IMR-90 (cell line): Measurements from ENCODE around the gene OR2AG2. TPM values are rescaled to one million over a fixed set of nuclear protein-coding genes. Genes with fewer than 3 reads are reported as not detected.

ENCODE experiments used
- ATAC-seq: fragments of 200-7000 bp; cut with Tn5 transposase; 2 replicates; pipeline ENCODE4 v1.9.1; 2020; ENCODE audit warnings: low read depth, mild to moderate bottlenecking, moderate library complexity
- BruUV-seq: library from RNA; stranded (reverse); fragments of 400-500 nt; replicated peaks from 2 replicates; lab custom pipeline; 2021; lab: Mats Ljungman, UMichigan
- CTCF ChIA-PET: fragments of 300-600 bp; formaldehyde crosslinking; extraction: SDS; loops from one replicate; lab custom pipeline; 2021; ENCODE audit warnings: antibody characterized with exemption; lab: Yijun Ruan, JAX
- POLR2A ChIA-PET: fragments of 300-600 bp; sonication (Branson Sonifier 250); formaldehyde crosslinking; loops from one replicate; lab custom pipeline; 2022; ENCODE audit warnings: antibody characterized with exemption; ENCODE audit not compliant: unreplicated experiment; lab: Charles Lee
- DNase-seq: peaks from one replicate; pipeline ENCODE4 v3.0.0; 2013
- H2AFZ ChIP-seq: replicated peaks from 2 replicates; pipeline ENCODE3; 2013; ENCODE audit warnings: low read length, mild to moderate bottlenecking; ENCODE audit not compliant: poor library complexity
- H2AK5ac ChIP-seq: 2 replicates; pipeline ENCODE4 v1.6.1; 2013; ENCODE audit warnings: low read depth, low read length, inconsistent platforms
- H2AK9ac ChIP-seq: replicated peaks from 2 replicates; pipeline ENCODE3; 2013; ENCODE audit warnings: mild to moderate bottlenecking, low read depth, low read length, moderate library complexity; ENCODE audit not compliant: poor library complexity
- H2BK120ac ChIP-seq: 2 replicates; pipeline ENCODE4 v1.6.1; 2013; ENCODE audit warnings: low read depth, low read length, inconsistent platforms
- H2BK15ac ChIP-seq: 3 replicates; pipeline ENCODE4 v1.6.1; 2013; ENCODE audit warnings: low read depth, low read length, inconsistent platforms
- H2BK20ac ChIP-seq: 2 replicates; pipeline ENCODE4 v1.6.1; 2013; ENCODE audit warnings: low read depth, mild to moderate bottlenecking, inconsistent platforms, low read length, moderate library complexity
- H2BK5ac ChIP-seq: 2 replicates; pipeline ENCODE4 v1.6.1; 2013; ENCODE audit warnings: mild to moderate bottlenecking, low read depth, low read length, inconsistent platforms; ENCODE audit not compliant: poor library complexity, severe bottlenecking
- H3K14ac ChIP-seq: replicated peaks from 2 replicates; pipeline ENCODE4 v1.6.1; 2013; ENCODE audit warnings: low read depth, low read length, inconsistent platforms
- H3K18ac ChIP-seq: 2 replicates; pipeline ENCODE4 v1.6.1; 2013; ENCODE audit warnings: low read depth, low read length, control low read depth
- H3K23ac ChIP-seq: 2 replicates; pipeline ENCODE4 v1.6.1; 2013; ENCODE audit warnings: low read depth, low read length, inconsistent platforms
- H3K27ac ChIP-seq: 2 replicates; pipeline ENCODE4 v1.5.1; 2013; ENCODE audit warnings: mild to moderate bottlenecking, control low read depth, low read length; ENCODE audit not compliant: insufficient read depth
- H3K27me3 ChIP-seq: 2 replicates; pipeline ENCODE4 v1.6.1; 2013; ENCODE audit warnings: low read length; ENCODE audit not compliant: control insufficient read depth, insufficient read depth
- H3K36me3 ChIP-seq: 2 replicates; pipeline ENCODE4 v1.6.1; 2013; ENCODE audit warnings: low read length, mixed read lengths; ENCODE audit not compliant: control insufficient read depth, insufficient read depth
- H3K4ac ChIP-seq: 2 replicates; pipeline ENCODE4 v1.6.1; 2013; ENCODE audit warnings: low read depth, low read length, inconsistent platforms
- H3K4me1 ChIP-seq: 2 replicates; pipeline ENCODE4 v1.6.1; 2013; ENCODE audit warnings: low read length, mixed read lengths; ENCODE audit not compliant: control insufficient read depth, insufficient read depth
- H3K4me2 ChIP-seq: 2 replicates; pipeline ENCODE4 v1.6.1; 2013; ENCODE audit warnings: low read depth, mild to moderate bottlenecking, control low read depth, low read length, moderate library complexity
- H3K4me3 ChIP-seq: 2 replicates; pipeline ENCODE4 v1.5.1; 2013; ENCODE audit warnings: low read depth, mild to moderate bottlenecking, control low read depth, low read length, moderate library complexity; ENCODE audit not compliant: insufficient read depth
- H3K56ac ChIP-seq: 2 replicates; pipeline ENCODE4 v1.6.1; 2013; ENCODE audit warnings: low read length, inconsistent platforms; ENCODE audit not compliant: insufficient read depth; ENCODE audit errors: extremely low read depth
- H3K79me1 ChIP-seq, 2 experiments: 2 replicates each; pipeline ENCODE4 v1.6.1; 2013; ENCODE audit warnings: low read length in 2 of 2, inconsistent platforms in 1 of 2, low read depth in 1 of 2
- H3K9ac ChIP-seq: 2 replicates; pipeline ENCODE4 v1.6.1; 2013; ENCODE audit warnings: low read depth, low read length, control low read depth
- H3K9me1 ChIP-seq: 2 replicates; pipeline ENCODE4 v1.6.1; 2013; ENCODE audit warnings: low read length, inconsistent platforms; ENCODE audit not compliant: insufficient read depth
- H3K9me3 ChIP-seq: 2 replicates; pipeline ENCODE4 v1.6.1; 2013; ENCODE audit warnings: low read length; ENCODE audit not compliant: control insufficient read depth, insufficient read depth
- H4K20me1 ChIP-seq: 2 replicates; pipeline ENCODE4 v1.6.1; 2013; ENCODE audit warnings: low read length, inconsistent platforms; ENCODE audit not compliant: insufficient read depth
- H4K5ac ChIP-seq: 2 replicates; pipeline ENCODE4 v1.6.1; 2013; ENCODE audit warnings: mild to moderate bottlenecking, low read depth, low read length, control low read depth
- H4K8ac ChIP-seq, 2 experiments: 2 replicates each; pipeline ENCODE4 v1.6.1; 2013; ENCODE audit warnings: low read depth in 2 of 2, low read length in 2 of 2, control low read depth in 1 of 2, inconsistent platforms in 1 of 2
- H4K91ac ChIP-seq: 2 replicates; pipeline ENCODE4 v1.6.1; 2013; ENCODE audit warnings: low read depth, low read length, inconsistent platforms; ENCODE audit not compliant: insufficient read depth
- CEBPB ChIP-seq: IDR thresholded peaks from 2 replicates; pipeline ENCODE4 v1.6.1; 2012; ENCODE audit warnings: low read depth, low read length, improper control_type of control experiment
- CHD1 ChIP-seq: IDR thresholded peaks from 2 replicates; pipeline ENCODE4 v1.6.1; 2012; ENCODE audit warnings: low read depth, low read length, improper control_type of control experiment
- ELK1 ChIP-seq: fragments of 150-350 bp; IDR thresholded peaks from 2 replicates; pipeline ENCODE4 v1.6.1; 2016; ENCODE audit warnings: low read depth, mild to moderate bottlenecking, low read length, moderate library complexity, borderline replicate concordance
- MXI1 ChIP-seq: IDR thresholded peaks from 2 replicates; pipeline ENCODE4 v1.6.1; 2012; ENCODE audit warnings: low read depth, mild to moderate bottlenecking, low read length, moderate library complexity, borderline replicate concordance
- NFE2L2 ChIP-seq: fragments of 150-350 bp; IDR thresholded peaks from 2 replicates; pipeline ENCODE4 v1.6.1; 2016; ENCODE audit warnings: low read depth, mild to moderate bottlenecking, low read length
- RCOR1 ChIP-seq: IDR thresholded peaks from 2 replicates; pipeline ENCODE4 v1.6.1; 2012; ENCODE audit warnings: mild to moderate bottlenecking, low read length, improper control_type of control experiment; ENCODE audit not compliant: insufficient replicate concordance
- RFX5 ChIP-seq: IDR thresholded peaks from 2 replicates; pipeline ENCODE4 v1.8.0; 2012; ENCODE audit warnings: low read depth, mild to moderate bottlenecking, low read length, moderate library complexity
- WGBS, 2 experiments: methylation state at CpG; one replicate each; pipeline versions ENCODE4 v1.1.5 to v1.1.7; 2013; ENCODE audit warnings: missing lambda C conversion rate in 2 of 2; ENCODE audit not compliant: insufficient read length in 1 of 2; ENCODE audit errors: extremely low coverage in 2 of 2; 5-methylcytosine and 5-hydroxymethylcytosine counted together
- dilution Hi-C: fragments of 300-500 bp; cut with HindIII; formaldehyde crosslinking; loops from one replicate; pipeline ENCODE4 v1.14.3; 2018; ENCODE audit warnings: low sequenced_read_pairs; ENCODE audit not compliant: unreplicated experiment
- in situ Hi-C: fragments of 300-500 bp; cut with MboI; formaldehyde crosslinking; loops from 3 replicates; pipeline ENCODE4 v1.14.3; 2019; ENCODE audit warnings: low sequenced_read_pairs, inconsistent platforms, mixed read lengths
- intact Hi-C: fragments of 100-400 bp; cut with micrococcal nuclease; formaldehyde crosslinking; loops from 2 replicates; pipeline ENCODE4 v1.10.0; 2022
- polyA plus RNA-seq, 3 experiments: library from polyadenylated mRNA; depleted of rRNA; stranded (reverse); fragments of >200 nt; gene quantifications; 2 replicates each; pipeline ENCODE4 v1.2.3, GENCODE V29; 2012; ENCODE audit warnings: low replicate concordance in 1 of 3
- total RNA-seq: library from RNA; depleted of rRNA; stranded (reverse); fragments of >200 nt; gene quantifications from 2 replicates; pipeline ENCODE4 v1.2.3, GENCODE V29; 2012

OR2AG2 gene
- total and polyA plus RNA-seq, 2 of the 4 experiments (the other 2 are of a cell fraction), result 0.22 to 0.54 TPM

- Histone ChIP-seq H2BK20ac (no peak overlapping the region), H3K4me3 (no peak overlapping the region), H4K20me1 (no peaks in the 10 kb centered on the region), H3K9me3 (no peaks in the 10 kb centered on the region), H4K8ac (no peak overlapping the region), H2AK5ac (no peak overlapping the region), H3K36me3 (no peaks in the 10 kb centered on the region), H2AK9ac (no peak overlapping the region), H3K27ac (no peak overlapping the region), H3K27me3 (no peaks in the 10 kb centered on the region; the same call in 1 of the 2 replicates), H3K14ac (no peak overlapping the region), H3K9ac (no peak overlapping the region), H2BK15ac (no peak overlapping the region), H3K4me2 (no peak overlapping the region), H4K91ac (no peak overlapping the region), H3K79me1 (no peaks in the 10 kb centered on the region), H3K23ac (no peak overlapping the region), H4K5ac (no peak overlapping the region), H3K18ac (no peak overlapping the region), H3K4ac (no peak overlapping the region), H3K9me1 (no peaks in the 10 kb centered on the region), H2BK120ac (no peak overlapping the region), H3K4me1 (no peaks in the 10 kb centered on the region), H2AFZ (no peak overlapping the region), H2BK5ac (no peak overlapping the region), H3K56ac (no peak overlapping the region)
- DNase-seq (no peak), ATAC-seq (no peak)
- ChIA-PET POLR2A (no interaction called here), CTCF (interaction anchor here (1.9 kb wide), 1 partner anchor 180 kb away, joined by 6 read pairs; no protein-coding TSS in a partner anchor)
- in situ Hi-C loops, result loop anchor here (25.0 kb wide), 1 partner anchor 624 kb away; no protein-coding TSS in a partner anchor
- dilution Hi-C loops, result no loop called here
- WGBS, 2 experiments, result 40% methylated on average over 1 of the region's 2 CpGs; no CpG with 5 or more reads in 1 of the 2 experiments
- intact Hi-C loops, result loop anchor here (2.0 to 10.0 kb wide), 4 partner anchors 209 to 629 kb away; partner anchors contain the start of genes NLRP14 and ZNF214
- BruUV-seq, result no TSS peak
- TF ChIP-seq MXI1 (no peak), CHD1 (no peak), NFE2L2 (no peak), ELK1 (no peak), CEBPB (no peak), RFX5 (no peak), RCOR1 (no peak)
These were observed 41.9 kb upstream of the OR2AG2 start for GRCh38 chr11:6813656-6814055.
